IPS DF 6.9 (cell line): ENCODE measurements around the gene KIAA1958.
"Not testable (repeated sequence)": the region's sequence is repeated elsewhere in the genome, so short reads cannot be mapped to it uniquely, and the experiment has no call there.

Source experiments
- DNase-seq: peaks from one replicate; pipeline ENCODE4 v3.0.0-alpha.2; 2013; ENCODE audit warnings: low read depth, low spot score
- H3K27ac ChIP-seq: one replicate; pipeline ENCODE4 v1.5.1; 2013; ENCODE audit warnings: low read length, control low read depth
- H3K27me3 ChIP-seq: 2 replicates; pipeline ENCODE4 v1.6.1; 2013; ENCODE audit warnings: mild to moderate bottlenecking, low read length; ENCODE audit not compliant: control insufficient read depth, insufficient read depth
- H3K36me3 ChIP-seq: 2 replicates; pipeline ENCODE4 v1.6.1; 2013; ENCODE audit warnings: low read length; ENCODE audit not compliant: control insufficient read depth, insufficient read depth
- H3K4me1 ChIP-seq: 2 replicates; pipeline ENCODE4 v1.6.1; 2013; ENCODE audit warnings: low read length; ENCODE audit not compliant: control insufficient read depth, insufficient read depth
- H3K4me3 ChIP-seq: 2 replicates; pipeline ENCODE4 v1.5.1; 2013; ENCODE audit warnings: mild to moderate bottlenecking, low read length
- H3K9me3 ChIP-seq: 2 replicates; pipeline ENCODE4 v1.6.1; 2013; ENCODE audit warnings: low read length, inconsistent platforms; ENCODE audit not compliant: control insufficient read depth, insufficient read depth
- WGBS: extraction: QIAGEN DNeasy Blood & Tissue Kit; methylation state at CpG from one replicate; pipeline ENCODE4 v1.1.7; 2013; ENCODE audit warnings: mixed read lengths, missing lambda C conversion rate; ENCODE audit not compliant: insufficient read length, insufficient coverage; 5-methylcytosine and 5-hydroxymethylcytosine counted together

Gene KIAA1958

GRCh38 chr9:112591875-112592274, 105.2 kb downstream of the KIAA1958 start:
- not testable (repeated sequence) for H3K27me3 ChIP-seq, H3K9me3 ChIP-seq, DNase-seq, H3K36me3 ChIP-seq, H3K4me1 ChIP-seq, H3K27ac ChIP-seq, H3K4me3 ChIP-seq
- no CpG with 5 or more reads among the region's 8 CpGs for WGBS

GRCh38 chr9:112599732-112600131, 113.1 kb downstream of the KIAA1958 start:
- H3K27ac ChIP-seq = no peak overlapping the region
- H3K27me3 ChIP-seq = no peaks in the 10 kb centered on the region
- H3K4me1 ChIP-seq = no peaks in the 10 kb centered on the region
- H3K36me3 ChIP-seq = no peaks in the 10 kb centered on the region
- H3K4me3 ChIP-seq = no peak overlapping the region
- no peaks in the 10 kb centered on the region for H3K9me3 ChIP-seq
- no peak for DNase-seq
- WGBS = no CpG with 5 or more reads among the region's 3 CpGs

GRCh38 chr9:112601636-112602035, 115.0 kb downstream of the KIAA1958 start:
- H3K4me3 ChIP-seq = no peak overlapping the region
- no peaks in the 10 kb centered on the region for H3K36me3 ChIP-seq
- no peaks in the 10 kb centered on the region for H3K9me3 ChIP-seq
- no peak overlapping the region for H3K27ac ChIP-seq
- no peak for DNase-seq
- no CpG with 5 or more reads among the region's 2 CpGs for WGBS
- H3K4me1 ChIP-seq = no peaks in the 10 kb centered on the region
- no peaks in the 10 kb centered on the region for H3K27me3 ChIP-seq

- H3K4me1 ChIP-seq = no peaks in the 10 kb centered on the region
- H3K9me3 ChIP-seq = no peaks in the 10 kb centered on the region
- H3K27me3 ChIP-seq = no peaks in the 10 kb centered on the region
- no peak for DNase-seq
- H3K27ac ChIP-seq = no peak overlapping the region
- no CpG with 5 or more reads among the region's 2 CpGs for WGBS
- H3K4me3 ChIP-seq = no peak overlapping the region
- H3K36me3 ChIP-seq = no peaks in the 10 kb centered on the region
Observed at GRCh38 chr9:112604790-112605189, 118.2 kb downstream of the KIAA1958 start.

- Histone ChIP-seq H3K27me3 (no peaks in the 10 kb centered on the region), H3K27ac (no peak overlapping the region), H3K4me1 (no peaks in the 10 kb centered on the region), H3K9me3 (no peaks in the 10 kb centered on the region), H3K36me3 (no peaks in the 10 kb centered on the region), H3K4me3 (no peak overlapping the region)
- no peak for DNase-seq
- WGBS = no CpG with 5 or more reads among the region's 1 CpG
Observed at GRCh38 chr9:112605518-112605917, 118.9 kb downstream of the KIAA1958 start.

DNA sequence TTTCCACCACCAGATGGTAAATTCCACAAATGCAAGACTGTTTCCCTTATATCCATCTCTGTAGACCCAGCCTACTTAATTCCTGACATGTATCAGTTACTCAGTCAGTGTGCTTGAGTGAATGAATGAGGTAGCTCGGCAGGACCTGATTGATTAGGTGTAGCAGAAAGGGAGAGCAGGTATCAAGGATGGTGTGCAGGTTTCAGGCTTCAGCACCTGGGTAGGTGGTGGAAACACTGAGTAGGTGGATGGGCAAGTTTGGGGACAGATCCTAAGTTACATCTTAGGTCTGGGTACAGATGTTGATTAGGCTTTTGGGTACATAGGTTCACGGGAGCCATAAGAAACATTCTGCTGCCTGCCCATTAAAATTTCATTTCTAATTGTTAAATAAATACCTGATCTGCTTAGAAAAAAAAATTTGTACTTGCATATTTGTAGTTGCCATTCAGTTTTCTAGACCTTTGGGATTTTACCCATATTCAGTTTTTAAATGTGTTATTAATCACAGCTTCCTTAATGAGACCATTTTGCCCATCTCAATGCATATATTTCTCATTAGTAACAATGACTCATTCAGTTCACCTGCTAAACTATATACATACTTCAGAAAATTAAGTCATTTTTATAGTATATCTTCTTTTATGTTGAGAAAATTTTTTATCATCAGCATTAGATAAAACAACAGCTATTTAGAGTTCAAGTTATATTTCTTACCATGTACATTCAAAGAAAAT, 119.5 kb downstream of the KIAA1958 start:
- DNase-seq = no peak
- Histone ChIP-seq H3K4me1 (no peaks in the 10 kb centered on the region), H3K36me3 (no peaks in the 10 kb centered on the region), H3K9me3 (no peaks in the 10 kb centered on the region), H3K27ac (no peak overlapping the region), H3K27me3 (no peaks in the 10 kb centered on the region), H3K4me3 (no peak overlapping the region)
- no CpG with 5 or more reads among the region's 2 CpGs for WGBS

DNA sequence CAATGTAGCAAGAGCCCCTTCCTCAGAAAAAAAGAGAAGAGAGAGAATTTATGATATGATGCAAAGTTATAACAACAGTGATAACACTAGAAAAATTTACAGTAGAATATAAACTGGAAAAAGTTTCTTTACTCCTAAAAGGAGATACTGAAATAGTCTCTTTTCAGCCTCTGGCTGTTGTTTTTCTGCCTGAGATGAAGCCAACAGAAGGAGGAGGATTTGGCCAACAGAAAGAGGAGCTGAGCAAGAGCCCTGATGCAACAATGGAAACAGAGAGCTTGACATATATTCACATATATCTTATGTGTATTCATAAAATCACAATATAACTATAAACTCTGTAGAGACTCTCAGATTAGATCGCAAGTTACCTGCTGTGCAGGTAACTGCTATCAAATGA, 122.2 kb downstream of the KIAA1958 start:
- Histone ChIP-seq H3K27ac (no peak overlapping the region), H3K9me3 (no peaks in the 10 kb centered on the region), H3K27me3 (no peaks in the 10 kb centered on the region), H3K4me3 (no peak overlapping the region), H3K36me3 (no peaks in the 10 kb centered on the region), H3K4me1 (no peaks in the 10 kb centered on the region)
- no CpG with 5 or more reads among the region's 1 CpG for WGBS
- DNase-seq = no peak

DNA sequence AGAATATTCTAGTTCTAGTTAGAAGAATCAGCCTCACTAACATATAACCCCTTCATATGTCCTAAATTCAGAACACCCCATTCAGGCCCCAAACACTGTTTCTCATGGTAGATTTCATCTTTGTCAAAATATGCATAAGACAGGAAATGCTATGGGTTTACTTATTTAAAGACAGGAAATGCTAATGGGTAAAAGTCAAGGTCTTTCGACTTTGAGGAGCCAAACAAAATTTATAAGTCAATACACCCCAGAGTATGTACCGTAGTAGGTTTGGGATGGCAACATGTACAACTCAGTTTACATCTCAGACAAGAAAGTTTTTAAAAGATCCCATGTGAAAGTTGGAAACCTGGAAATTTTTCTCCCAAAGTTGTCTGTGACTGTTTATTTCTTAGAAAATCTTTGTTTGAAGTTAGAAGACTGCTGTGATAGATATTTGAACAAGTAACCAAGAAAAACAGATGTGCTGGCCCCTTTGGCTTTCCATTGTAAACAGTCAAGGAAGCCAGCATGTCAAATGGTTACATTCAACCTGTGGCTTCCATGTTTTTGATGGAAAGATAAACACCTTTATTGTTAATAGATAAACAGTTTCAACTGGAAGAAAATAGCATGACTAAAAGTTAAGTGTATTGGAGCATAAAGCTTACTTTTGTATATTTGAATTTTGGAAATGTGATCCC, 129.1 kb downstream of the KIAA1958 start:
- Histone ChIP-seq H3K36me3 (no peaks in the 10 kb centered on the region), H3K27me3 (no peaks in the 10 kb centered on the region), H3K4me1 (no peaks in the 10 kb centered on the region; the same call in 1 of the 2 replicates), H3K4me3 (no peak overlapping the region), H3K9me3 (no peaks in the 10 kb centered on the region), H3K27ac (no peak overlapping the region)
- WGBS = no CpG with 5 or more reads among the region's 2 CpGs
- no peak for DNase-seq

GRCh38 chr9:112617371-112617770, 130.7 kb downstream of the KIAA1958 start:
- no peaks in the 10 kb centered on the region for H3K27me3 ChIP-seq
- no peak overlapping the region for H3K27ac ChIP-seq
- no peak overlapping the region for H3K4me3 ChIP-seq
- H3K9me3 ChIP-seq = no peaks in the 10 kb centered on the region
- no CpG with 5 or more reads among the region's 8 CpGs for WGBS
- H3K4me1 ChIP-seq = no peaks in the 10 kb centered on the region; the same call in 1 of the 2 replicates
- no peaks in the 10 kb centered on the region for H3K36me3 ChIP-seq
- no peak for DNase-seq

- H3K4me1 ChIP-seq = no peaks in the 10 kb centered on the region; the same call in 1 of the 2 replicates
- H3K27me3 ChIP-seq = no peaks in the 10 kb centered on the region
- H3K27ac ChIP-seq = no peak overlapping the region
- no peak for DNase-seq
- WGBS = no CpG with 5 or more reads among the region's 21 CpGs
- no peak overlapping the region for H3K4me3 ChIP-seq
- H3K9me3 ChIP-seq = no peaks in the 10 kb centered on the region
- H3K36me3 ChIP-seq = no peaks in the 10 kb centered on the region
Observed at GRCh38 chr9:112618385-112619009, 131.9 kb downstream of the KIAA1958 start.
